T-helper 9 cell (primary cell): Measurements from ENCODE around the gene UNG.
"Not testable (repeated sequence)": the region's sequence is repeated elsewhere in the genome, so short reads cannot be mapped to it uniquely, and the experiment has no call there.

Experiments used
- DNase-seq: peaks from one replicate; pipeline ENCODE4 v3.0.0-alpha.2; 2020
- total RNA-seq, 2 donors: gene quantifications; one replicate each; lab custom pipeline; 2026; lab: John Stamatoyannopoulos, UW

UNG gene
- total RNA-seq: 10.4 to 27.1 reads per million in 2 donors

DNA sequence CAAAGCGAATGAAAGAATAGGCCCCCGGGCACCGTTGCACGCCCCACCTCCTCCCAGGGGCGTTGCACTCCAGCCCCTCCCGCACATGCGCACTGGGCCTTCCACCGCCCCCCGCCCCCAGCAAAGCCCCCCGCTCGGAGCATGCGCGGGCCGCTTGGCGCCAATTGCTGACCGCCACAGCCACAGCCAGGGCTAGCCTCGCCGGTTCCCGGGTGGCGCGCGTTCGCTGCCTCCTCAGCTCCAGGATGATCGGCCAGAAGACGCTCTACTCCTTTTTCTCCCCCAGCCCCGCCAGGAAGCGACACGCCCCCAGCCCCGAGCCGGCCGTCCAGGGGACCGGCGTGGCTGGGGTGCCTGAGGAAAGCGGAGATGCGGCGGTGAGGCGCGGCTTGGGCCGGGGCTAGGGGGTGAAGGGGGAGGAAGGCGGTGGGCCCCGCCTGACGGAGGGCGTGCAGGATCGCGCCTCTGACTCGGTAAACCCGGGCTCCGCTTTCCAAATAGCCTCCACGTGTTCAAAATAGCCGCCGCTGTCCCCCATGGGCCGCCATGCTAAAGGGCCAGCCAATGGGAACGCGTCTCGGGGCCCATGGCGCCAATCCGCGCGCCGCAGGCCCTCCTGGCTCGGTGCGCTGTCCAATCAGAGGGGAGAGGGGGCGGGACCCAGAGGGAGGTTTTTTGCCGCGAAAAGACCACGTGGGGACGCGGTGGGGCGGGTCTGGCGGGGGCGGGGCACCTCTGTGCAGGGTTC is at the start of gene UNG:
TSS of gene UNG (plus strand) at position 163 of the 748 bp plus-strand sequence. CDS start at position 246, 83 bp downstream.
- DNase-seq: peak; percentile 98

DNA sequence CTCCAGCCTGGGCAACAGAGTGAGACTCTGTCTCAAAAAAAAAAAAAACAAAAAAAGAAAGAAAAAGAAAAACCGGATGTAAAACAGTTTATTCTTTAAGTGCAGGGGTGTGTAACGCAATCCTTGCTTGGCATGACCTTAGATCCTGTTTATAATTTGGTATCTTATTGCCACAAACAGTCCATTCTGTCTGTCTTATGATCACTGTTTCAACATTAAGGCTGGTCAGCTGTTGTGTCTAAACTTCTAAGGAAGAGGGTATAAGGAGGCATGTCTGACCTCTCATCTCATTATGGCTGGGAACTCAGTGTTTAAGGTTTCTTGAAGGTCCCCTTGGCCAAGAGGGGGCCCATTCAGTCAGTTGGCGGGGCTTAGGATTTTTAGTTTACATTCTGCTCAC is 48.7 kb upstream of the UNG start:
- DNase-seq: not testable (repeated sequence)

DNA sequence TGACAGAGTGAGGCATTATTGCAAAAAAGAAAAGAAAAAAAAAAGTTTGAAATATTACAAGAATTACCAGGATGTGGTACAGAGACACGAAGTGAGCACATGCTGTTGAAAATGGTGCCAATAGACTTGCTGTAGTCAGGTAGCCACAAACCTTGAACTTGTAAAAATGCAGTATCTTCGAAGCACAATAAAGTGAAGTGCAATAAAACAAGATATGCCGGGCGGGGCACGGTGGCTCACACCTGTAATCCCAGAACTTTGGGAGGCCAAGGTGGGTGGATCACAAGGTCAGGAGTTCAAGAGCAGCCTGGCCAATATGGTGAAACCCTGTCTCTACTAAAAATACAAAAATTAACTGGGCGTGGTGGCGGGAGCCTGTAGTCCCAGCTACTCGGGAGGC is 47.6 kb upstream of the UNG start:
- DNase-seq: not testable (repeated sequence)

DNA sequence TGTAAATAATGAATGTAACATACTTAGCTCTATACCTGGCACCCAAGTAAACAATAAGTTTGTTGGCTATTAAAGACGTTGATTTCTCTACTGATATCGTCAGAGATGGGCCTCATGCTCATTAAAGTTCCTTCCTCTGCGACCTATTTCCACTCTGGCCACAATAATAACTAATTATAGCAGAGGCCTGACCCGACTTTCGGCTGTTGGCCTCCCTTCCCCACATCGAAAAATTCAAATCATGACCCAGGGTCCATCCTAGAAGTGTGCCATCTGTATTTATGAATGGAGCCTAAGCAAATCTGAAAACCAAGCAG is 45.3 kb upstream of the UNG start:
- DNase-seq: no peak

DNA sequence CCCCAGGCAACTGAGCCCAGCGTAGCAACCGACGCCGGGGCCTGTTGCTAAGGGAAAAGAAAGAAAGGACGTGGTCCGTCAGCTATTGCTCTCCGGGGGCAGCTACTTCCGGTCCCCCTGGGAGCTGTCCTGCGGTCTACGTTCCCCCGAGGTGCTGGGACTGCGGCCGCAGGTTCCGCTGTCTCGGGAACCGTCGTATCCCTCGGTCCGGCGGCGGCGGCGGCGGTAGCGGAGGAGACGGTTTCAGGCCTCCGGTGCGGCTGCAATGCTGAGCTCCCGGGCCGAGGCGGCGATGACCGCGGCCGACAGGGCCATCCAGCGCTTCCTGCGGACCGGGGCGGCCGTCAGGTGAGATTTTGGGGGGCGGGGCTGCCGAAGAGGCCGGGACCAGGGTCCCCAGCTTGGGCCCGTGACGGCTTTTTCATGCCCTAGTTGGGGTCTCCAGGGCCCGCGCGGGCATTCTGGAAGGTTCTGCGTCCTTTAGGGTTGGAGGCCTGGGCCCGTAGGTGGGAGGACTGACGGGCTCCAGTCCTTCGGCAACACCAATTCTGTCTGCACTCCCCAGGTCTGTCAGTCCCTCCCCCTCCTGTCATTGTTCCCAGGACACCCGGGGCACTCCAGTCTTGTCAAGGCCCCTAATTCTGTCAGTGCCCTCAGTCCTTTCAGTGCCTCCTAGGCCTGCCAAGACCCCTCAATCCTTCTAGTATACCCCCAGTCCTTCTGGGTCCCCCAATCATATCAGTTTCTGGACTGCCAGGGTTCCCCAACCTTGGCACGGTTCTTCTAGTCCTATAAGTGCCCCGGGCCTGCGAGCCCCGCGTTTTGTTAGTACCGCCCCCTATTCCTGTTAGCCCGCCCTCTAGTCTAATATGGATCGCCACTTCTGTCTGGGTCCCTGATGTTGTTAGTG is 44.7 kb upstream of the UNG start, which contains the start of gene USP30:
TSS of gene USP30 (plus strand) at position 163 of the 910 bp plus-strand sequence. CDS start at position 266, 103 bp downstream.
- peak; percentile 75 for DNase-seq

DNA sequence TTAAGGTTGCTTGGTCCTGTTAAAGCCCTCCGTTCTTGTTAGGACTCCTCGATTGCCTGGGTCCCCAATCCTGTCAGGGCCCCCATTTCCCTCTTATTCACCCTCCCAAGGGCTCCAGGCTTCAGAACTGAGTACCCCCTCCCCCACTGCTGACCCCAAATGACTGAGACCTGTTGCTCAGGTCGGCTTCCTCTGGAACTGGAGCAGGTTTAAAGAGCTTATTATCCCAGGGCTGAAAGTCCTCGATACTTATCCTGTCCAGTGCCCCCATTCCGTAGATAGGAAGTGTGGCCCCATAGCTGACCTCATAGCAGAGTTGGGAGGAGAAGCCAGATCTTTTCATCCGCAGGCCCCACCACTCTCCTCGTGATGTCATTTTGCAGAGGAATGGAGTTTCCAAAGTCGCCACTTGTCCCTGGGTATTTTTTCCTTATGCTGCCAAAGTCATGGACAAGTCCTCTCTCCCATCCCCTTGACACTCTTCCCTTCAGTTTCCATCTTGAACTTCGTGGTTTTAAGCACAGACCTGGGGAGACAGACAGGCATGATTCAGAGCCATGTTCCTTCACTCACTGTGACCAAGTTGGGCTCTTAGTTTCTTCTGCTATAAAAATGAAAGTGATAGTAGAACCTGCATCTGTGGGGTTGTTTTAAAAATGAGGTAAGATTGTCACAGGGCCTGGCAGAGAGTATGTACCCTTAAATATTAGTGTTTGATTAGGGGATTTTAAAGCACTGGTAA is 43.8 kb upstream of the UNG start:
- no peak for DNase-seq

DNA sequence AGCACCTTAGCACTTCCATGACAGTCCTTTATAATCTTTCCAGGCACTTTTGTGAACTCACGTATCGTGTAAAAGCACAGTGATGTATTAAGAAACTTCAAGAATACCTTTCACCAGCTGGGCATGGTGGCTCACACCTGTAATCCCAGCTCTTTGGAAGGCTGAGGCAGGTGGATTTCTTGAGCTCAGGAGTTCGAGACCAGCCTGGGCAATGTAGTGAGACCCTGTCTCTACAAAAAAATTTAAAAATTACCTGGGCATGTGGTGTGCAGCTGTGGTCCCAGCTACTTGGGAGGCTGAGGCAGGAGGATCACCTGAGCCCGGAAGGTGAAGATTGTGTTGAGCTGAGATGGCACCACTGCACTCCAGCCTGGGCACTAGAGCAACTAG is 43.3 kb upstream of the UNG start:
- DNase-seq: not testable (repeated sequence)

DNA sequence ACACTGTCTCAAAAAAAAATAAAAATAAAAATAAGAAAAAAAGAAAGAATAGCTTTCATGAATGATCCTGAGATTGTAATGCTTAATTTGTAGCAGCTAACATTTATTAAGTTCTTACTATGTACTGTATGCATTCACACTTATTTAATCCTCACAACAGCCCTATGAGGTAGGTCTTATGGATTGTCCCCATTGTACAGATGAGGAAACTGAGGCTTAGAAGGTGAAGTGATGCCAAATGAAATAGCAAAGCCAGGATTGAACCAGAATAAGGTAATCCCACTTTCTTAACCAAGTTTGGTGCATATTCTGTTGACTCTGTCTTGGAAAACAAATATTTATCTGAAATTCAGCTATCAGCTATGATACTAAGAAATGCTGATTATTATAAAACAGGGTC is 42.9 kb upstream of the UNG start:
- DNase-seq: no peak

DNA sequence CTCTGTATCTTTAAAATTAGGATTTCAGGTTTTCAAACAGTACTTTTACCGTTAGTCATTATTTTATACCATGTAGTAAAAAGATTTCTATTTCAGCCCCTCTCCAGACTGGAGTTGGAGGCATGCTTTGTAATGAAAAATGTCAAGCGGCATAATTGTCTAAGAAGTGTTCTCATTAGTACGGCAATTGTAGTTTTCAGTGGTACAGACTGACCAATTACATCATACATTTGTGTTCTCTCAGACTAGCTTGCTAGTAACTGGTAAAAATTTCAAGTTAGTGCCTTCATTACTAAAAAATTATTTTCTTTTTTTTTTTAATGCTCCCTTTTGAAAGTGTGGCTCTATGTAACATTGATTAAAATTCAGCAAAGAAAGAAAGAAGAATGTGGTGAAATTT is 40.5 kb upstream of the UNG start:
- DNase-seq: no peak

DNA sequence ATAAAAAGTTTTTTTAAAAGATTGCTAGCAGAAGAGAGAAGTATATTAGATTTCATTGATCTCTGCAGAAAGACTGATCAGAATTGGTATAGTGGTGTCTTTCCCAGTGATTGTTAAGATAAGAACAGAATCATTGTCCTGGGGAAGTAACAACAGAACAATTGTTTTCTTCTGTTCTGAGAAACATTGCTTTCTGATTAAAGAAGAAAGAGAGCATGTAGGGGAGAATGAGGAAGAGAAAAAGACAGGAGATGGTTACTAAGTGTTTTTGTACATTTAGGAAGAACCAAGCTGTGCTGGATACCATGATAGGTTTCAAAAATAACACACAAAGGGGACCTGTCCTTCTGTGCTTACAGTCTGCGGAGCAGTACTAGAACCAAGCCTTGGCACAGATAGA is 40.0 kb upstream of the UNG start:
- no peak for DNase-seq

DNA sequence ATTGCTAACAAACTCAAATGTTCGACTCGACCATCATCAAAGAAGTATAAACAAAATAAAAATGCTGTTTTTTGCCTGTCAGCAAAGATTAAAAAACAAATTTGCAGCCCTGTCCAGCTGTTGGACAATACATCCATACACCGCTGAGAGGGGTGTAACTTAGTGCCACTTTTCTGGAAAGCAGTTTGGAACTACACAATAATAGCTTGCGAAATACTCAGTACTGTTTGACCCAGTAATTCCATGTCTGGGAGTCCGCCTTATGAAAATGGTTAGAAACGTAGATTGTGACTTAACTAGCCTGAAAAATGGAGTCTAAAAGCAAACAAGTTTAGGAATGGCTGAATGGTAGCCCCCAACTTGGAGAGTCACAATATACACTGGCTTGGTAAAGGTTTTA is 38.6 kb upstream of the UNG start:
- no peak for DNase-seq

DNA sequence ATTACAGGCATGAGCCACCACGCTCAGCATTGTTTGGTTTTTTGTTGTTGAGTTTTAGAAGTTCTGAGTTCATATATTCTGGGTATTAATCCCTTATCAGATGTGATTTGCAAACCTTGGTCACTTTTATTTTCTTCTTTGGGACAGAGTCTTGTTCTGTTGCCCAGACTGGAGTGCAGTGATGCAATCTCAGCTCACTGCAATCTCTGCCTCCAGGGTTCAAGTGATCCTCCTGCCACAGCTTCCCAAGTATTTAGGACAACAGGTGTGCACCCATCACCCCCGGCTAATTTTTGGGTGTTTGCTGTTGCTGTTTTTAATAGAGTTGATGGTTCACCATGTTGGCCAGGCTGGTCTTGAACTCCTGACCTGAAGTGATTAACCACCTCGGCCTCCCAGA is 33.3 kb upstream of the UNG start:
- DNase-seq: no peak

DNA sequence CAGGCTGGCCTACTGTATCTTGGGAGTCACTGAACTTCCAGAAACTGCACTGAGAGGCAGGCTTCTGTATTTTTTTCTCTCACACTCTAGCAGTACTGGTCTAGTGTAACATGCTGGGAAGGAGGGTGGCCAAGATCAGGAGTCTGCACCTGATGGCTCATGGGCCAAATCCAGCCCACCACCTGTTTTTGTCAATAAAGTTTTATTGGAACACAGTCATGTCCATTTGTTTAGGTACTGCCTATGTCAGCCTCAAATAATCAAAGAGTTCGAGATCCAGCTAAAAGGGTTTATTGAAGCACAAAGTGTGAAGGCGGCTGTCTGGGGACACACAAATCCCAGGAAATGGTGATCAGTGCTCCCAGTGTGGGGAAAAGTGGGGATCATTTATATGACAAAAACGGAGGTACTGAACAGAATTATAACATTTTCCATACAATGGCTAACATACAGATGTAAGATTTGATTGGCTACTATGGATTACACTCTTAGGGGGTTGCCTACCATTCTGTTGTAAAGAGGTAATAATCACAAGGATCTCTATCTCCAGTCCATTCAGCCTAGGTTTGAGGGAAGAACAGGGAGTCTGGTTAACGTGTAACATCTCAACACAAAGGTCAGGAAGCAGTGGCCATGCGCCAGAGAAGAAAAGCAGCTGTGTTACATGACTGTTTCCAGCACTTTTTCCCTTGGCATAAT is 32.1 kb upstream of the UNG start:
- no peak for DNase-seq

DNA sequence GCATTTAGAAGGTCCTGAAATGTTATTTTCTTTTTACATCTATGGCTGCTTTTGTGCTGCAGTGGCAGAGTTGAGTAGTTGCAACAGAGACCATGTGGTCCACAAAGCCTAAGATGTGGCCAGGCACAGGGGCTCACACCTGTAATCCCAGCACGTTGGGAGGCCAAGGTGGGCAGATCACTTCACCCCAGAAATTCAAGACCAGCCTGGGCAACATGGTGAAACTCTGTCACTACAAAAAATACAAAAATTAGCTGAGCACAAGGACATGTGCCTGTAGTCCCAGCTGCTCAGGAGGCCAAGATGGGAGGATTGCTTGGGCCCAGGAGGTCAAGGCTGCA is 31.6 kb upstream of the UNG start:
- DNase-seq: no peak

DNA sequence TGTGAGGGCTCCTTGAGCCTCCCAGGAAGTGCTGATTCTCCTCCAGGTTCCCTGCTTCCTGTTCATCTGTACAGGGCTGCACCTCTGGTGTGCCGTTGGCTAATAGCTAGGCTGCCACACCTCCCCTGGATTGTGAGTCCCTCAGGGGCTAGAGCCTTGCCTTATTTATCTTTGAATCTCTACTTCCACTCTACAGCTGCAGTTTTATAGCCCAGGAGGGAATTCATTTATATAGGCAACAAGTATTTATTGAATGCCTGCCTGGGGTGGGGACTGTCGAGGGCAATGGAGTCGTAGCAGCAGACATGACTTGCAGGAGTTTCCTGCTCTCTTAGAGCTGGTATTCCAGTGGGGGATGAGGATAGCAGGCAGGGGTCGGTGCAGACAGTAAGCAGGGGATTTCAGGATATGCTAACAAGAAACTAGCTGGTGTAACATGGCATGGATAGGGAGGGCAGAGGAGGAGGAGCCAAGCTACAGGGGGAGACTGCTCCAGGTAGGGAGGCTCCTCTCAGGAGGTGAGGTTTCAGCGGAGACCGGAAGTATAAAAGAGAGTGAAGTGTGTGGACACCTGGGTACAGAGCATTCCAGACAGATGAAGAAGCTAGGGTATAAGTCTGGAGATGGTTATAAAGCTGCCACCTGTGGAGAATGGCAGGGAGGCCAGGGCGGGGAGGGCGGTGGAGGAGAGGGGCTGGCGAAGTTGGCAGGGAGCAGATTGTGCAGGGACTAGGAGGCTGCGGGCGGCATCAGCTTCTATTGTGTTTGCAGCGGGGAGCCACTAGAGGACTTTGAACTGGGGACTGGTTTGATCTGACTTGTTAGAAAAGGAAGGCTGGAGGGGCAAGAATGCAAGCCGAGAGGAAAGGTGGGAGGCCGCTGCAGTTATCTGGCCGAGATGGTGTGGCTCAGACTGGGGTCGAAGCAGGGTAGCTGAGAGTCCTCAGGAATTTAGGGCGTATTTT is 27.8 kb upstream of the UNG start:
- DNase-seq: no peak

DNA sequence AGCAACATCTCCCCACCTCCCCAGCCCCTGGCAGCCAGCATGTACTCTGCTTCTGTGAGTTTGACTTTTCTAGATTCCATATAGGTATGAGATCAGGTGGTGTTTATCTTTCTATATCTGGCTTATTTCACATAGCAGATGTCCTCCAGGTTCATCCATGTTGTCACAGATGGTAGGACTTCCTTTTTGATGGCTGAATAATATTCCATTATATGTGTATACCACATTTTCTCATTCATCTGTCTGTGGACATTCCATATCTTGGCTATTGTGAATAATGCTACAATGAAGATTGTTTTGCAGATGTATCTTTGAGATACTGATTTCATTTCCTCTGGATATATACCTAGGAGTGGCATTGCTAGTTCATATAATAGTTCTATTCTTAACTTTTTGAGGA is 22.5 kb upstream of the UNG start:
- no peak for DNase-seq

DNA sequence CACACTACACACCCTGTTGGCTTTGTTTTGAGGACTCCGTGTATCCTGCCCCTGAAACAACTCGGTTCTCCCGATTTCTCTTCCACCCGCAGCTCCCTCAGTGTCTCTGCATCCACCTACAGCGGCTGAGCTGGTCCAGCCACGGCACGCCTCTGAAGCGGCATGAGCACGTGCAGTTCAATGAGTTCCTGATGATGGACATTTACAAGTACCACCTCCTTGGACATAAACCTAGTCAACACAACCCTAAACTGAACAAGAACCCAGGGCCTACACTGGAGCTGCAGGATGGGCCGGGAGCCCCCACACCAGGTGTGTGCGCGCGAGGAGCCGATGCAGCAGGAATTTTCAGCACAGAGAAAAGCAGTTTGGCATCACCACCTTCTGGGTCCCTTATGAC is 14.6 kb upstream of the UNG start:
- no peak for DNase-seq

DNA sequence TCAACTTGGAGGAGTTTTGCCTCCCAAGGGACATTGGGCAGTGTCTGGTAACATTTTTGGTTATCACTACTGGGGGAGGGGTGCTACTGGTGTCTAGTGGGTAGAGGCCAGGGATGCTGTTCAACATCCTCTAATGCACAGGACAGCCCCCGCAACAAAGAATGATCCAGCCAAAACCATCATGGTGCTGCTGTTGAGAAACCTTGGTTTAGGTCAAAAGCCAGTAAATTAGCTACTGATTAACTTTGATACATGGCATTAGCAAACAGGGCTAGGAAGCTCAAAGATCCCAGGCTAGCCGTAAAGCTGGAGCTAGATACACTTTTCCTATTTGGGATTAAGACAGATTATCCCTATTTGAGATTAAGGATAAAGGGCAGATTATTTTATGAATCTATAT is 13.0 kb upstream of the UNG start:
- DNase-seq: no peak

DNA sequence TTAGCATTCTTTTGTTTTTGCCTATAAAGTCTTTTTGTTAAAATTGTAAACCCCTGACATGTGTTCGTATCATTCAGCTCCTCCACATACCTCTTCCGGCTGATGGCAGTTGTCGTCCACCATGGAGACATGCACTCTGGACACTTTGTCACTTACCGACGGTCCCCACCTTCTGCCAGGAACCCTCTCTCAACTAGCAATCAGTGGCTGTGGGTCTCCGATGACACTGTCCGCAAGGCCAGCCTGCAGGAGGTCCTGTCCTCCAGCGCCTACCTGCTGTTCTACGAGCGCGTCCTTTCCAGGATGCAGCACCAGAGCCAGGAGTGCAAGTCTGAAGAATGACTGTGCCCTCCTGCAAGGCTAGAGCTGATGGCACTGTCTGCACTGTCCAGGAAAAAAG is 11.8 kb upstream of the UNG start:
- DNase-seq: no peak

DNA sequence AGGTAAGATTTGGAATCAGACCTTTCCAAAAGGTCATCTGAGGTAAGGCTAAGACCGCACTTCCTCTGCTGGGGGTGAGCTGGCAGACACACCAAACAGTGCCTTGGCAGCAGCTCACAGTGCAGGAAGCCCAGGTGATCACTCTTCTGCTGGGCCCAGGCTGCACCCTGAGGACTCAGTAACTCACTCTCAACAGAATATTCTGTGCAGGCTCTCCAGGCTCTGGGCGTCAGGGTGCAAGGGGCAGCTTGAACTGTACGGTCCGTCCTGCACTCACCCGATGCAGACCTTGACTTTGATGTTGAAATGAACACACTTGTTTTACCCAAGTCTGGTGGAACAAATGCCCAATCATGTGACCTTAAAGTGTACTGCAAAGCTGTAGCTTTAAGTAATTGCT is 10.1 kb upstream of the UNG start:
- DNase-seq: no peak

DNA sequence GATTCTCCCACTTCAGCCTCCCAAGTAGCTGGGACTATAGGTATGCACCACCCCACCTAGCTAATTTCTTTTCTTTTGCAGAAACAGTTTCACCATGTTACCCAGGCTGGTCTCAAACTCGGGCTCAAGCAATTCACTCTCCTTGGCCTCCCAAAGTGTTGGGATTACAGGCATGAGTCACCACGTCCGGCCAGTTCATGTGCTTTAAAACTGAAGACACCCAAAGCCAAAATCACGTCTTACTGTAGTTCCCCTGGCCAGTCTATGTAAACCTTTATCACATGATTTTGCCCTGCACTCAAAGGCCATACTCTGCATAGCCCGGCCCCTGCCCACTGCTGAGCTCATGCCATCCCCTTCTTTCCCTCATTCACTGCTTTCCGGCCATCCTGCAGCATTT is 8.6 kb upstream of the UNG start:
- DNase-seq: no peak

DNA sequence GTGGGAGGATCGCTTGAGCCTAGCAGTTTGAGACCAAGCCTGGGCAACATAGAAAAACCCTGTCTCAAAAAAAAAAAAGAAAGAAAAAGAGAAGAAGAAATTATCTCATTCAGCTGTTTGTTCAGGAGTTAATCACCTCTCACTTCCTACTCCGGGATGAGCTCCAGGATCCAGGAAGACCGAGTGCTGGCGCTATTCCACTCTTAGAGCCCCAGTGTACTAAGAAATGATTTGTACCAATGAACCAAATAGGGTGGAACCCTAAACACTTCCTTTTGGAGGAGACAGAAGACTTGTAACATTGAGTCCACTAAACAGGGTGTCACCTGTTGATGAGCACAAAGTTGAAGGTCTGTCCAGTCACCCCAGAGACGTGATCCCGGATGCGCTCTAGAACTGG is 7.7 kb upstream of the UNG start:
- DNase-seq: no peak
